SK-N-SH (cell line): ENCODE data around the gene C14orf119. TPM values are rescaled to one million over a fixed set of nuclear protein-coding genes. Genes with fewer than 3 reads are reported as not detected.

ENCODE experiments used
- CTCF ChIA-PET: fragments of 300-600, 350-600 bp; formaldehyde crosslinking; extraction: SDS; loops from one replicate; lab custom pipeline; 2021; lab: Yijun Ruan, JAX
- POLR2A ChIA-PET: fragments of 350-600 bp; sonication (Branson Sonifier 250); formaldehyde crosslinking; extraction: SDS; loops from one replicate; lab custom pipeline; 2020; ENCODE audit warnings: antibody characterized with exemption, inconsistent platforms; lab: Yijun Ruan, JAX
- DNase-seq: peaks from one replicate; pipeline ENCODE4 v3.0.0; 2012
- H2AFZ ChIP-seq: fragments of 200-600 bp; sonication (generic); 2 replicates; pipeline ENCODE4 v1.8.1; 2016; ENCODE audit warnings: antibody characterized with exemption, mild to moderate bottlenecking, low read depth
- H3F3A ChIP-seq: fragments of 200-600 bp; sonication (generic); replicated peaks from 2 replicates; pipeline ENCODE3; 2016; ENCODE audit warnings: antibody characterized with exemption, mild to moderate bottlenecking; ENCODE audit not compliant: insufficient read depth
- H3K27ac ChIP-seq, 2 experiments: fragments of 200-500 bp in 1 of 2; fragments of 200-600 bp in 1 of 2; sonication (Bioruptor generic) in 1 of 2; sonication (generic), shearing (Covaris generic) in 1 of 2; 2 replicates each; pipeline versions ENCODE4 v1.5.1 to v1.6.1; 2014 to 2016; ENCODE audit warnings: low read depth in 2 of 2, inconsistent platforms in 1 of 2, low read length in 1 of 2, mild to moderate bottlenecking in 1 of 2, mixed read lengths in 1 of 2
- H3K27me3 ChIP-seq: fragments of 200-600 bp; sonication (generic), shearing (Covaris generic); 2 replicates; pipeline ENCODE4 v1.6.1; 2016; ENCODE audit warnings: mixed run types; ENCODE audit not compliant: insufficient read depth
- H3K36me3 ChIP-seq, 2 experiments: fragments of 200-500 bp in 1 of 2; fragments of 200-600 bp in 1 of 2; sonication (Bioruptor generic) in 1 of 2; sonication (generic) in 1 of 2; replicated peaks in 1 of 2; 2 replicates each; pipeline versions ENCODE3 to v1.5.1; 2014 to 2016; ENCODE audit warnings: low read length in 1 of 2, mild to moderate bottlenecking in 1 of 2; ENCODE audit not compliant: insufficient read depth in 2 of 2, control insufficient read depth in 1 of 2
- H3K4me1 ChIP-seq, 2 experiments: fragments of 200-500 bp in 1 of 2; fragments of 200-600 bp in 1 of 2; sonication (Bioruptor generic) in 1 of 2; sonication (generic), shearing (Covaris generic) in 1 of 2; 2 replicates each; pipeline versions ENCODE4 v1.5.1 to v1.6.1; 2014 to 2016; ENCODE audit warnings: low read depth in 1 of 2, low read length in 1 of 2, mixed run types in 1 of 2; ENCODE audit not compliant: insufficient read depth in 2 of 2, control insufficient read depth in 1 of 2
- H3K4me2 ChIP-seq: fragments of 200-600 bp; sonication (generic), shearing (Covaris generic); 2 replicates; pipeline ENCODE4 v1.6.1; 2017; ENCODE audit warnings: mixed run types
- H3K4me3 ChIP-seq, 2 experiments: fragments of 200-500 bp in 1 of 2; fragments of 200-600 bp in 1 of 2; sonication (Bioruptor generic) in 1 of 2; sonication (generic), shearing (Covaris generic) in 1 of 2; 2 replicates each; pipeline versions ENCODE4 v1.5.1 to v1.8.1; 2014 to 2016; ENCODE audit warnings: low read depth in 2 of 2, inconsistent platforms in 1 of 2, low read length in 1 of 2, mild to moderate bottlenecking in 1 of 2, mixed read lengths in 1 of 2, moderate library complexity in 1 of 2
- H3K79me2 ChIP-seq: fragments of 200-600 bp; sonication (generic); 2 replicates; pipeline ENCODE4 v1.8.1; 2017; ENCODE audit warnings: mild to moderate bottlenecking; ENCODE audit not compliant: insufficient read depth
- H3K9ac ChIP-seq: fragments of 200-600 bp; sonication (generic); 2 replicates; pipeline ENCODE4 v1.6.1; 2017; ENCODE audit warnings: mixed run types
- H3K9me2 ChIP-seq: fragments of 200-600 bp; sonication (generic); 2 replicates; pipeline ENCODE4 v1.6.1; 2017; ENCODE audit warnings: mixed run types
- H3K9me3 ChIP-seq: fragments of 200-600 bp; sonication (generic); 2 replicates; pipeline ENCODE4 v1.6.1; 2017; ENCODE audit warnings: mixed run types, mild to moderate bottlenecking, moderate library complexity
- H4K20me1 ChIP-seq: fragments of 200-600 bp; sonication (generic); 2 replicates; pipeline ENCODE4 v1.6.1; 2017; ENCODE audit warnings: mild to moderate bottlenecking, mixed run types; ENCODE audit not compliant: insufficient read depth
- CHD2 ChIP-seq: fragments of 150-350 bp; IDR thresholded peaks from 2 replicates; pipeline ENCODE4 v1.6.1; 2018; ENCODE audit warnings: low read length; ENCODE audit not compliant: partially characterized antibody
- ELF1 ChIP-seq: IDR thresholded peaks from 2 replicates; pipeline ENCODE4 v1.4.0; 2012
- EP300 ChIP-seq, 2 experiments: IDR thresholded peaks; 2 replicates each; pipeline versions ENCODE4 v1.4.0 to v1.6.1; 2012; ENCODE audit warnings: borderline replicate concordance in 1 of 2, low read depth in 1 of 2, low read length in 1 of 2
- FOSL2 ChIP-seq: IDR thresholded peaks from 2 replicates; pipeline ENCODE4 v1.4.0; 2012; ENCODE audit warnings: low read depth, mild to moderate bottlenecking, moderate library complexity, borderline replicate concordance
- FOXJ3 ChIP-seq: sonication (generic); formaldehyde crosslinking; IDR thresholded peaks from 2 replicates; pipeline ENCODE4 v1.5.1; 2020; ENCODE audit warnings: mild to moderate bottlenecking, missing genetic modification reagents
- FOXM1 ChIP-seq: IDR thresholded peaks from 2 replicates; pipeline ENCODE4 v1.4.0; 2012; ENCODE audit warnings: low read depth, mild to moderate bottlenecking
- GABPA ChIP-seq: IDR thresholded peaks from 2 replicates; pipeline ENCODE4 v1.4.0; 2012; ENCODE audit warnings: low read depth, mild to moderate bottlenecking
- GATA2 ChIP-seq: sonication (generic); formaldehyde crosslinking; IDR thresholded peaks from 2 replicates; pipeline ENCODE4 v1.5.0; 2020; ENCODE audit warnings: mild to moderate bottlenecking, missing genetic modification reagents
- POLR2AphosphoS5 ChIP-seq: IDR thresholded peaks from 2 replicates; pipeline ENCODE4 v1.6.1; 2012; ENCODE audit warnings: low read depth, low read length
- RCOR1 ChIP-seq: fragments of 150-350 bp; IDR thresholded peaks from 2 replicates; pipeline ENCODE4 v1.6.1; 2017; ENCODE audit warnings: antibody characterized with exemption, low read length
- RFX5 ChIP-seq: IDR thresholded peaks from 2 replicates; pipeline ENCODE4 v1.6.1; 2012; ENCODE audit warnings: mild to moderate bottlenecking, improper control_type of control experiment, low read length
- RXRA ChIP-seq: IDR thresholded peaks from 2 replicates; pipeline ENCODE4 v1.4.0; 2012; ENCODE audit warnings: low read depth, mild to moderate bottlenecking, borderline replicate concordance
- SMC3 ChIP-seq: IDR thresholded peaks from 2 replicates; pipeline ENCODE4 v1.6.1; 2012; ENCODE audit warnings: low read depth, low read length, improper control_type of control experiment
- TAF1 ChIP-seq: IDR thresholded peaks from 2 replicates; pipeline ENCODE4 v1.6.1; 2012; ENCODE audit warnings: low read depth, mild to moderate bottlenecking, low read length, moderate library complexity, borderline replicate concordance
- TEAD4 ChIP-seq: IDR thresholded peaks from 2 replicates; pipeline ENCODE4 v1.4.0; 2012; ENCODE audit warnings: mild to moderate bottlenecking, borderline replicate concordance; ENCODE audit not compliant: insufficient read depth
- WGBS: methylation state at CpG from one replicate; pipeline ENCODE4 v1.1.6; 2017; ENCODE audit warnings: low lambda C conversion rate; 5-methylcytosine and 5-hydroxymethylcytosine counted together
- polyA plus RNA-seq, 3 experiments: library from polyadenylated mRNA; depleted of rRNA; stranded (reverse); fragments of >200 nt; gene quantifications; 2 replicates each; pipeline ENCODE4 v1.2.3, GENCODE V29; 2012
- TF ChIP-seq, protein P1 (sequence below): fragments of 150-350 bp; IDR thresholded peaks from 2 replicates; pipeline ENCODE4 v1.6.1; 2016; ENCODE audit warnings: mild to moderate bottlenecking, low read depth, low read length
- TF ChIP-seq, protein P2 (sequence below): IDR thresholded peaks from 2 replicates; pipeline ENCODE4 v1.4.0; 2012; ENCODE audit warnings: low read depth
- TF ChIP-seq, protein P3 (sequence below): IDR thresholded peaks from 2 replicates; pipeline ENCODE4 v1.6.1; 2012; ENCODE audit warnings: mild to moderate bottlenecking, low read depth, low read length, moderate library complexity
- TF ChIP-seq, protein P4 (sequence below): fragments of 150-350 bp; IDR thresholded peaks from 2 replicates; pipeline ENCODE4 v1.6.1; 2017; ENCODE audit warnings: antibody characterized with exemption, low read length, low read depth, borderline replicate concordance

Gene C14orf119
- polyA plus RNA-seq, 1 of the 3 experiments (the other 2 are of a cell fraction), result 55.2 TPM

DNA sequence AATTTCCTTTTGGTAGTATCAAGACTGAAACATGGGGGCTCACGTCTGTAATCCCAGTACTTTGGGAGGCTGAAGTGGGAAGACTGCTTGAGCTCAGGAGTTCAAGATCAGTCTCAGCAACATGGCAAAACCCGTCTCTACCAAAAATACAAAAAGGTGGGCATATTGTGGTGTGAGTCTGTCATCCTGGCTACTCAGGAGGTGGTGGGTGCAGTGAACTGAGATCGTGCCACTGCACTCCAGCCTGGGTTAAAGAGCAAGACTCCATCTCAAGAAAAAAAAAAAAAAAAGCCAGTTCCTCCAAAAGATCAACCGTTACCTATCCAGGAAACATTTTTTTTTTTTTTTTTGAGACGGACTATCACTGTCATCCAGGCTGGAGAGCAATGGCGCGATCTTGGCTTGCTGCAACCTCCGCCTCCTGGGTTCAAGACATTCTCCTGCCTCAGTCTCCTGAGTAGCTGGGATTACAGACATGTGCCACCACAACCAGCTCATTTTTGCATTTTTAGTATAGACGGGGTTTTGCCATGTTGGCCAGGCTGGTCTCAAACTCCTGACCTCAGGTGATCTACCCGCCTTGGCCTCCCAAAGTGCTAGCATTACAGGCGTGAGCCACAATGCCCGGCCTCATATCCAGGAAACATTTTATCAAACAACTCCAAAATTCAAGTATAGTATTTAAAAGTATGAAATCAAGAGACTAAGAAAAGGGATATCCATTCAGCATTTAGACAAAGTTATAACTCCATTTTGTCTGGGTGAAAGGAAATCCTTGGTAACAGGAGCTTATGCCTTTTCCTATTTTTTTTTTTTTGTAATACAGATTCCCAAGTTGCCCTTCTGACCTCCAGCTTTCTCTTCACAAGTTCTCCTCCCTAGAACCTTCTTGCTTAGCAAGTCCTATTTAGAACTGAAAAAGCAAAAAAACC lies 3.7 kb upstream of the C14orf119 start:
- DNase-seq, result no peak
- WGBS, result 85% methylated on average over 12 of the region's 12 CpGs
- no peak overlapping the region for H2AFZ ChIP-seq
- H3K4me3 ChIP-seq, result no peak overlapping the region
- peaks cover 11% of the 10 kb centered on the region for H3F3A ChIP-seq
- no peak overlapping the region for H3K9ac ChIP-seq
- H3K27me3 ChIP-seq, result no peaks in the 10 kb centered on the region
- H3K4me2 ChIP-seq, result no peak overlapping the region
- no peaks in the 10 kb centered on the region for H3K9me3 ChIP-seq
- peaks cover 6 to 9% of the 10 kb centered on the region in 2 experiments; a peak in 3 of 4 replicates for H3K4me1 ChIP-seq
- H3K9me2 ChIP-seq, result no peaks in the 10 kb centered on the region
- H3K79me2 ChIP-seq, result peaks cover 88% of the 10 kb centered on the region
- POLR2A ChIA-PET, result no interaction called here
- H3K36me3 ChIP-seq, result peaks cover 51 to 64% of the 10 kb centered on the region in 2 experiments
- peaks cover 27% of the 10 kb centered on the region for H4K20me1 ChIP-seq
- TF ChIP-seq RCOR1, result no peak
- TF ChIP-seq SMC3, result no peak
- no peak for TF ChIP-seq GATA2 (CRISPR knock-in tag)
- TF ChIP-seq RFX5, result no peak
- TF ChIP-seq RXRA, result no peak
- TF ChIP-seq, protein P1, sequence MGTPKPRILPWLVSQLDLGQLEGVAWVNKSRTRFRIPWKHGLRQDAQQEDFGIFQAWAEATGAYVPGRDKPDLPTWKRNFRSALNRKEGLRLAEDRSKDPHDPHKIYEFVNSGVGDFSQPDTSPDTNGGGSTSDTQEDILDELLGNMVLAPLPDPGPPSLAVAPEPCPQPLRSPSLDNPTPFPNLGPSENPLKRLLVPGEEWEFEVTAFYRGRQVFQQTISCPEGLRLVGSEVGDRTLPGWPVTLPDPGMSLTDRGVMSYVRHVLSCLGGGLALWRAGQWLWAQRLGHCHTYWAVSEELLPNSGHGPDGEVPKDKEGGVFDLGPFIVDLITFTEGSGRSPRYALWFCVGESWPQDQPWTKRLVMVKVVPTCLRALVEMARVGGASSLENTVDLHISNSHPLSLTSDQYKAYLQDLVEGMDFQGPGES, result no peak
- TF ChIP-seq ELF1, result no peak
- TF ChIP-seq TEAD4, result no peak
- no peak for TF ChIP-seq FOXM1
- no peak for TF ChIP-seq CHD2
- TF ChIP-seq FOSL2, result no peak
- TF ChIP-seq GABPA, result no peak
- TF ChIP-seq EP300 (IDR thresholded peaks at IDR 0.05; ENCODE audit: borderline replicate concordance in 1 of 2, low read depth in 1 of 2, low read length in 1 of 2), result no peak
- TF ChIP-seq TAF1, result no peak
- TF ChIP-seq, protein P2, sequence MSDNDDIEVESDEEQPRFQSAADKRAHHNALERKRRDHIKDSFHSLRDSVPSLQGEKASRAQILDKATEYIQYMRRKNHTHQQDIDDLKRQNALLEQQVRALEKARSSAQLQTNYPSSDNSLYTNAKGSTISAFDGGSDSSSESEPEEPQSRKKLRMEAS, result no peak
- no peak for TF ChIP-seq POLR2AphosphoS5
- TF ChIP-seq, protein P3, sequence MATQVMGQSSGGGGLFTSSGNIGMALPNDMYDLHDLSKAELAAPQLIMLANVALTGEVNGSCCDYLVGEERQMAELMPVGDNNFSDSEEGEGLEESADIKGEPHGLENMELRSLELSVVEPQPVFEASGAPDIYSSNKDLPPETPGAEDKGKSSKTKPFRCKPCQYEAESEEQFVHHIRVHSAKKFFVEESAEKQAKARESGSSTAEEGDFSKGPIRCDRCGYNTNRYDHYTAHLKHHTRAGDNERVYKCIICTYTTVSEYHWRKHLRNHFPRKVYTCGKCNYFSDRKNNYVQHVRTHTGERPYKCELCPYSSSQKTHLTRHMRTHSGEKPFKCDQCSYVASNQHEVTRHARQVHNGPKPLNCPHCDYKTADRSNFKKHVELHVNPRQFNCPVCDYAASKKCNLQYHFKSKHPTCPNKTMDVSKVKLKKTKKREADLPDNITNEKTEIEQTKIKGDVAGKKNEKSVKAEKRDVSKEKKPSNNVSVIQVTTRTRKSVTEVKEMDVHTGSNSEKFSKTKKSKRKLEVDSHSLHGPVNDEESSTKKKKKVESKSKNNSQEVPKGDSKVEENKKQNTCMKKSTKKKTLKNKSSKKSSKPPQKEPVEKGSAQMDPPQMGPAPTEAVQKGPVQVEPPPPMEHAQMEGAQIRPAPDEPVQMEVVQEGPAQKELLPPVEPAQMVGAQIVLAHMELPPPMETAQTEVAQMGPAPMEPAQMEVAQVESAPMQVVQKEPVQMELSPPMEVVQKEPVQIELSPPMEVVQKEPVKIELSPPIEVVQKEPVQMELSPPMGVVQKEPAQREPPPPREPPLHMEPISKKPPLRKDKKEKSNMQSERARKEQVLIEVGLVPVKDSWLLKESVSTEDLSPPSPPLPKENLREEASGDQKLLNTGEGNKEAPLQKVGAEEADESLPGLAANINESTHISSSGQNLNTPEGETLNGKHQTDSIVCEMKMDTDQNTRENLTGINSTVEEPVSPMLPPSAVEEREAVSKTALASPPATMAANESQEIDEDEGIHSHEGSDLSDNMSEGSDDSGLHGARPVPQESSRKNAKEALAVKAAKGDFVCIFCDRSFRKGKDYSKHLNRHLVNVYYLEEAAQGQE, result no peak
- TF ChIP-seq, protein P4, sequence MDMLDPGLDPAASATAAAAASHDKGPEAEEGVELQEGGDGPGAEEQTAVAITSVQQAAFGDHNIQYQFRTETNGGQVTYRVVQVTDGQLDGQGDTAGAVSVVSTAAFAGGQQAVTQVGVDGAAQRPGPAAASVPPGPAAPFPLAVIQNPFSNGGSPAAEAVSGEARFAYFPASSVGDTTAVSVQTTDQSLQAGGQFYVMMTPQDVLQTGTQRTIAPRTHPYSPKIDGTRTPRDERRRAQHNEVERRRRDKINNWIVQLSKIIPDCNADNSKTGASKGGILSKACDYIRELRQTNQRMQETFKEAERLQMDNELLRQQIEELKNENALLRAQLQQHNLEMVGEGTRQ, result no peak
- TF ChIP-seq FOXJ3 (CRISPR knock-in tag), result no peak
- TF ChIP-seq, all 33 proteins: peak for 0
- CTCF ChIA-PET, result interaction anchor here (1.4 to 7.5 kb wide), 4 partner anchors 14 to 33 kb away, joined by 4 to 73 read pairs (median 17); no protein-coding TSS in a partner anchor
- H3K27ac ChIP-seq, result no peak overlapping the region
